ENCODE results near the gene IQCB1.
A peak's percentile ranks its signal among the peaks of the same experiment; 100 is the strongest.
"Not testable (repeated sequence)": the region's sequence is repeated elsewhere in the genome, so short reads cannot be mapped to it uniquely, and the experiment has no call there.

IQCB1 gene

GRCh38 chr3:121803771-121804320 lies 31.0 kb downstream of the IQCB1 start:
- DNase-seq (ENCODE audit: low read depth, low spot score), result no peak

DNA sequence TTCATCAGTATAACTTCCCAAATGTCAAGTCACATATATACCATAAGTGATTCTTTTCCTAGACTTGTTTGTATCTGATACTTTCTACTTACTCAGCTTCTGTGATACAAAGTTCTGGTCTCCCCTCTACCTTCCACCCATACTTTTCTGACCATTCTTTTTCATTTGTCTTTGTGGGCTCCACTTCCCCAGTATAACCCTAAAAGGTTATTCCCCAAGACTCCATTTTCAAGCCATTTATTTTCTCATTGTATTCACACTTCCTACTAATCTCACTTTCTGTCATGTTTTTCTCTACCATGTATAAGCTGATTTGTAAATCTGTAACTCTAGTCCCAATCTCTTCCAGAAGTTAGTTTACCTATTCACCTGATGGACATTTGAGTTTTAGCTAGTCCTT lies 34.0 kb downstream of the IQCB1 start:
- no peak for DNase-seq (ENCODE audit: low read depth, low spot score)

DNA sequence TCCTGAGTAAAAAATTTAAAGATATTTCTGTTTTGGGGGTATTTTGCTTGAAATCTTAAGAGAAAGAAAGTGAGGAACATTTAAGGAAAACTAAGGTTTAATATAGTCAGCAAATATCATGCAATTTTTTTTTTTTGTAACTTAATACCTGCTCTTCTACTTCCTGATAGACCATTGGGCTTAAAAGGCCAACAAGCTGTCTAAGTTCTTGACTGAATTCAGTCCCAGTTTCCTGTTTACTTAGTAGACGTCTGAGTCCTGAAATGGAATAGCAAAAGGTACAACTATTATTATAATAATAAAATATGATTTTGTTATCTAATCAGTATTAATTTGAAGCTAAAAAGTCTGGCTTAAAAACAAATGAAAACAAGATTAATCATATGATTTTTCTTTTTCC lies 37.9 kb downstream of the IQCB1 start:
- no peak for DNase-seq (ENCODE audit: low read depth, low spot score)

DNA sequence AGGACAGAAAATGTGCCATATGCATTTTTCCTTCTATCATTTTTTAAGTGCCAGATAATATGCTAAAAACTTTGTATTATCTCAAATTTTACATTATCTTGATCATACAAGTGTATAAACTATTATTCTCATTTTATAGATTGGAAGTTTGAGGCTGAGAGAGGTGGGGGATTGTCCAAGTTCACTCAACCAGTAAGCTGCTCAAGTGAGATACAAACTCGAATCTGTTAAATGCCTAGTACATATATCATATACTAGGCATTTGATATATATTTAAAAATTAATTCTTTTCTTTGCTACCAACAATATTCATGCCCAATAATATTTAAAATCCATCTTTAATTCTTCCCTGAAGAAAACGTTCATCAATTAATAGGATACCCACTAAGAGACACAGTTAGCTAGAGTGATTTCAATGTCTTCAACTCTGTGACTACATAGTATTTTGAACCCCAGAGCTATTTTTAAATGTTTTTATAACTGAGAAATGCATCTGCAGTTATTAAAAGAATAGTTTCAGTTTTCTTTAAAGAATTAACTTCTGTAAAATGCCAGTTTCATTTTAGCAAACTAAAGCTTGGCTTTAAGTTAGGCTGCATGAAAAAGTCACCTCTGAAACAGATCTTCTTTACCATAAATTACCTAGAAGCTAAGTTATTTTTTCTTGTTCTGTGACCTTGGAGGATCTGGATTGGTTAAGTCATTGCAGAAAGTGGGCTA lies 40.4 kb downstream of the IQCB1 start:
- DNase-seq (ENCODE audit: low read depth, low spot score), result no peak

DNA sequence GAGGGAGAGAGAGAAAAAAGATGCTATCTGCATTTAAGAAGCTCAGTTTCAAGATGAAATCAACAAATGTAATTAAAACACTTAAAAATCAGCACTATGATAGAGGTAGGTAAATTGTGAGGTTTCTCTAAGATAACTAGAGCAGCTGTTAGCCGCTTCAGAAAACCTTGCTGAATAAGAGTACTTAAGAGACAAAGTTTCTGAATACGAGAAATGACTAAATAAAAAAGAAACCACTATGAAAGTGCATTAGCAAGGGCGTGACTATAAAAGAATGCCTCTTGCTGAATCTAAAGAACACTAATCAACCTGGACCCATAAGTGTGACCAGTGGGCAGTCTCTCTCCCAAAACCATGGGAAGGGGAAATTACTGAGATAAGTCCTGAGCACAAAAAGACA lies 41.8 kb downstream of the IQCB1 start:
- DNase-seq (ENCODE audit: low read depth, low spot score), result no peak

GRCh38 chr3:121786485-121786884 lies 48.4 kb downstream of the IQCB1 start:
- DNase-seq (ENCODE audit: low read depth, low spot score), result peak; percentile 10

DNA sequence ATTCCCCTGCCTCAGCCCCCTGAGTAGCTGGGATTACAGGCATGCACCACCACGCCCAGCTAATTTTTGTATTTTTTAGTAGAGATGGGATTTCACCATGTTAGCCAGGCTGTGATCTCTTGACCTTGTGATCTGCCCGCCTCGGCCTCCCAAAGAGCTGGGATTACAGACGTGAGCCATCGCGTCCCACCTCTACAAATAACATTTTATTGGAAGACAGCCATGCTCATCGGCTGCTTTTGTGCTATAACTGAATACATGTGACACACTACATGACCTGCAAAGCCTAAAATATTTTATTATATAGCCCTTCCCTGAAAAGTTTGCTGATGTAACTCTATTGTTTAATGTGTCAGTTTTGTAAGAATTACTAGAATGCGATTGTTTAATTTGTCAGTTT lies 52.1 kb downstream of the IQCB1 start:
- not testable (repeated sequence) for DNase-seq (ENCODE audit: low read depth, low spot score)

DNA sequence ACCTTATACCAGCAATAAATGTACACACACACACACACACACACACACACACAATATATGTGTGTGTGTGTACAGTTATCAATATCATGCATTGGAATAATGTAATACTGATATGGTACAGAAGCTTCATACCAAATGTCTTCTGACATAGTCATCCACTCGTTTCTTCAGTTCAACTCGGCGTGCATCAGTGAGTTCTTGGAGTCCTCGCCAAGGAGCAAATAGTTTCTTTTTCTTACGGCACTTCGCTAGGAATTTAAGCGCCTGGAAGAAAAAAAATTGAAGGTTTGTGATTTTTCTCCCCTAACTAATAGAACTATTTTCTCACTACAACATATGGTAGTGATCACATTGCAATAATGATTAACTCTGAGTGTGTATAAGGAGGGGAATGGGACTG lies 53.2 kb downstream of the IQCB1 start:
- no peak for DNase-seq (ENCODE audit: low read depth, low spot score)

DNA sequence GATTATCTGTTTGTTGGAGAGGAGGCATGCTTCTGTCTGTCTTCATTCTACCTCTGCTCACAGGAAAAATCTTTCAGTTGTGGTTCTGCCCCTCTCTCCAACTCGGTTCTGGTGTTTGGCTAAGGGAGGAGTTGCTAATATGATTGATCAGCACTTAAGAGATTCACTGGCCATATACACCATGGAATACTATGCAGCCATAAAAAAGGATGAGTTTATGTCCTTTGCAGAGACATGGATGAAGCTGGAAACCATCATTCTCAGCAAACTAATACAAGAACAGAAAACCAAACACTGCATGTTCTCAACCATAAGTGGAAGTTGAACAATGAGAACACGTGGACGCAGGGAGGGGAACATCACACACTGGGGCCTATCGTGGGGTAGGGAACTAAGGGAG lies 59.8 kb downstream of the IQCB1 start:
- DNase-seq (ENCODE audit: low read depth, low spot score), result not testable (repeated sequence)

DNA sequence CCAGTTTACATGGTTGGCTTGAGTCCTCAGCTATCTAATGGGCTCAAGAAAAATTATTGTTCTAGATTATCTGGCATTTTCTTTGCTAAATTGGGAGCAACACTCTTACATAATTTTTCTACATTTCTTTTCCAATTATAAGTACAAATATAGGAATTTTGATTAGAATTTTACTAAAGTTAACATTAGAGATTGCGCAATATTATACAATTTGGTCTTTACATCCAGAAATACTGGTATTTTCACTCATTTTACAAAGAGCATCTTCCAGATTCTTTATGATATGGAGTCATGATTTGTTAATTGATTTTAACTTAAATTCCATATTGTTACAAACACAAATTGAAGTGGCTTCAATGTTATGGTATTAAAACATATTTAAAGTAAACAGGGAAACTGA lies 65.6 kb downstream of the IQCB1 start:
- no peak for DNase-seq (ENCODE audit: low read depth, low spot score)

GRCh38 chr3:121768452-121768851 lies 66.4 kb downstream of the IQCB1 start:
- no peak for DNase-seq (ENCODE audit: low read depth, low spot score)

DNA sequence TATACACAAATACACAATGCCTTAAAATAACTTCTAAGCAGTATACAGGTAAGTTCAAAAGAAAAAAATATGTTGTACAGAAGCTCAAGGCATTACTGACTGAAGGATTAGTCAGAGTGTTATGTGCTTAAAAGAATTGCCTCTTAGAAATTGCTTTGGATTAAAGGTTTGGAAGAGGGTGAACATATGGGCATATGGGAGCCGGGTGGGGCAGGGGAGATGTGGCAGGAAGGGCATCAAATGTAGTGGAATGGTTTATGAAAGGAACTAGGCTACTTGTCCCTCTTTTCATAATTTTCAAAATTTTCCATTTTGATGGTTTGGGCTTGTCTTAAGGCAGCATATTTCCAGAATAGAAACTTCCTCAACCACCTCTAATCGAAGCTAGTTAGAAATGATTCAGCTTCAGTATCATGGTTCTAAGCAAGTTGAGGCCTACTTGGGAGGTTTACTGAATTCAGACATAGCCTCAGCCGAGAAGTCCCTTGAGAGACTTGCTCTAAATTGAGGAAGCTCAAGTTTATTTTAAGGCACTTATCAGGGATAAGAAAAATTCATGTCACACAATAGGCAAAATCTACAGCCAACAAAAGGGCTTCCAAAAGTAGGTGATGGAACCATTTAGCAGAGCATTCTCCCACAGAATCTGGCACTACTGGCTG lies 75.2 kb downstream of the IQCB1 start:
- DNase-seq (ENCODE audit: low read depth, low spot score), result no peak

GRCh38 chr3:121758727-121759450 lies 76.0 kb downstream of the IQCB1 start:
- no peak for DNase-seq (ENCODE audit: low read depth, low spot score)

DNA sequence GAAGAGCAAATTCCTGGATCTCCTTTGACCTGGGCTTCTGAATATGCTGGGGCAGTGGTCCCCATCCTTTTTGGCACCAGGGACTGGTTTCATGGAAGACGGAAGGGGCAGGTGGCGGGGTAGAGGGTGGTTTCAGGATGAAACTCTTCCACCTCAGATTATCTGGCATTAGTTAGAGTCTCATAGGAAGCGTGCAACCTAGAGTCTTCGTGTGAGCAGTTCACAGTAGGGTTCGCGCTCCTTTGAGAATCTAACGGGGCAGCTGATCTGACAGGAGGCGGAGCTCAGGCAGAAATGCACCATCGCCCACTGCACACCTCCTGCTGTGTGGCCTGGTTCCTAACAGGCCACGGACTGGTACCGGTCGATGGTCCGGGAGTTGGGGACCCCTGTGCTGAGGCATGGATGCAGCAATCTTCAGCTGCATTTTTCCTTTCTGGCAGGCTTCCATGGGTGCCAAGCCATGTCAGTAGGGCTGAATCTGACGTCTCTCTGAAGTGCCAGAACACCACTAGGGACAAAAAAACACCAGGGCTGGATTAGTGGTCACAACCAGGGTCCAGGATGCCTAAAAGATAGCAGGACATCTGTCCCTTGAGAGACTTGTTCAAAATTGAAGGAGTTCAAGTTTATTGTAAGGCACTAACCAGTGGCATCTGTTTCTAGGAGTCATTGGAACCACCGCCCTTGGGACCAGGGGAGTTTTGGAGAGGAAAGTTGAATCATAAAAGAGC lies 76.9 kb downstream of the IQCB1 start:
- no peak for DNase-seq (ENCODE audit: low read depth, low spot score)

DNA sequence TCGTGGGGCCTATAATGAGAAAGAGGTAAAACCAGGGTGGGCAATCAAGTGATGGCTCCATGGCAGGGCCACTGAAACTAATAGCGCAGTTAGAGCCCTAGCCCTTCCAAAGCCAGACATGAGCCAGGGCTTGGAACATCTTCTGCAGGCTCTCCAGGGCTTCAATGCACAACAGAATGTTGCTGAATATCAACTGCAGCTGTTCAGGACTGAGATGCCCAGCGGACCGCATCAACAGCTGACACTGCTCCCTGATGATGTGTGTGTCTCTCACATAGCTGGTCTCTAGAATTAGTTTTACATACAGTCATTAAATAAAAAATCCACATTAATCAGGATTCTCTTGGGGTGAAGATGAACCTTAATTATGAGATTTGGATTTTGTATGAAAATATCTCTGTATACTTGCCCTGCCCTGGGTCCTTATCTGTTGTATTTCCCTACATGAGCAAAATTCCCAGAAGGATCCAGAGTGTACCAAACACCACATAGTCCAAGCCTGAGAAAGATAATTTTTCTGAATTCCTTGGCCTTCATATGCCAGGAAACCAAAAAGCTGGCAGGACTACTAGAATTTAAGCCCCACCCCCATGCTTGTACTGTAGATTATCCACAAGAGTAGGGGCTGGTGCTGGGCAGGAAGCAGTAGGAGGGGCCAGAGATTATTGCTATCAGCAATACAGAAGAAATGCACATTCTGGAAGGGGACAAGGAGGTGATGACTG lies 77.6 kb downstream of the IQCB1 start:
- DNase-seq (ENCODE audit: low read depth, low spot score), result no peak

DNA sequence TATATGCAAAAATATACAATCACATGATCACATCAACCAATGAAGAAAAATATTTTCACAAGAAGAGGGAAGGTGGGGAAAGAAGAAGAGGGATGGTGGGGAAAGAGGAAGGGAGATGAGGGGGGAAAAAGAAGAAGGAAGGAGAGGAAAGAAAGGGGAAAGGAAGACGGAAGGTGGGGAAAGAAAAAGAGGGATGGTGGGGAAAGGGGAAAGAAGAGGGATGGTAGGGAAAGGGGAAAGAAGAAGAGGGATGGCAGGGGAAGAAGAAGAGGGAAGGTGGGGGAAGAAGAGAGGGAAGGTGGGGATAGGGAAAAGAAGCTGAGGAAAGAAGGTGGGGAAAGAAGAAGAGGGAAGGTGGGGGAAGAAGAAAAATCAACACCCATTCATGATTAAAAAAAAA lies 82.1 kb downstream of the IQCB1 start:
- no peak for DNase-seq (ENCODE audit: low read depth, low spot score)

DNA sequence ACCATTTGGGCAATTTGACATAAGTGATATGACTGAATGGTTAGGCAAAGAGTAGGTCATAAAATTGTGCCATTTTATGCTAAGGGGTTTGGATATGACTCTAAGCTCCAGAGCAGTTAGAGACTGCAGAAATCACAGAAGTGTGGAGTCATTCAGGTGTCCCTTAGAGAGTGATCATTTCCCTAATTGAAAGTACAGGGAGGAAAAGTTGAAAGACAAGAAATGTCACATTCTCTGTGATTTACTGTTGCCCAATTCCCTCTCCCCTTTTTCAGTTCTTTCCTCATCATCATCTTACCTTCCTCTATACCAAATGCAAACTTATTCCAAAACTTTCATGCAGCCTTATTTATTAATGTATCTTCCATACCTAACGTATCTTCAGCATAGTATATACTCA lies 82.6 kb downstream of the IQCB1 start:
- no peak for DNase-seq (ENCODE audit: low read depth, low spot score)

DNA sequence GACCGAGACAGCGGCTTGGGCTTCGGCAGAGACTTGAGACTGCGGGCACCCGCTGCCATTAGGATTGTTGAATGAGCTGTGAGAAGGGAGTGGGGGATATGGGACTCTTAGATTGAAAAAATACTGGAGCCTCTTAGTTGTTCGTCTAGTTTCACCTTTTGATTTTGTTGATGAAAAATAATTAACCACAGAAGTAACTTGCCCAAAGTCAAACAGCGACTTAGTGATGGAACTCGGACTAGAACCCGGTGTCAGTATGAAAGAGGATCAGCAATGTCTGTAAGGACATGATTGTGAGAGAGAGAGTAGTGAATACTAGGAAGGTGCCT lies 84.8 kb downstream of the IQCB1 start:
- no peak for DNase-seq (ENCODE audit: low read depth, low spot score)

DNA sequence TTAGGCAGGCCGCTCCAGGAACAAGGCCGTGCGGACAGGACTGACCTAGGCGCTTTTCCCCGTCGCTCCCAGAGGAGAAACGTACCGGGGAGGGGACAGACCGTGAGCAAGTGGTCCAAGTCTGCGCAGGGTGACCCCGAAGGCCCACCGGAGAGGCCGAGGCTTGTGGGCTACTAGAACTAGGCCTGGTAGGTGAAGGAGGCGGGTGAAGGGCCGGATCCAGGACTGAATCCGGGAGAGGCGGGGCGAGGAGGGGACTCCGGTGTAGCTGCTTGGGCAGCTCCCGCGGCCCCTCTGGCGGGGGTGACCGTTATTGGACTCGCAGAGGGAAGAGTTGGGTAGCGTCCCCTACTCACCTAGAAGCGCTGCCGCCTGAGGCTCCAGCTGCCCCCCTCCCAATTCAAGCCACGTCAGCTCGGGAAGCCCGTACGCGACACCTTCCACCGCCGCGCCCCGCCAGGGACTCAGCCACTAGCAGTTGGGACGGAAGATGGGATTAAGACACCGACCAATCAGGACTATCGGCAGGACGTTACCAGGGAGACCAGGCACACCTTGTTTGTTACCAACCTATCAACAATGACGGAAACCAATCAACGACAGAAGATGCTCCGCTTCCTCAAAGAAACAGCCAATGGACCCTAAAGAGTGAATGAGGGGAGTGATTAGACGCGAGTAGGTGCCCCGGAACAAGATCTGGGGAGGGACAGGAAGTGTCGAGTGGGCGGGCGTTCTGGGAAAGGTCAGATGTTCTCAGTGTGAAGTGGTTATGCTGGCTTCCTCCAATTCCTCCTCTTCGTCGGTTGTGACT lies 85.4 kb downstream of the IQCB1 start, which contains the start of gene GOLGB1:
TSS of gene GOLGB1 (minus strand) at position 466 of the 811 bp plus-strand sequence. CDS start 18,770 bp downstream, outside the sequence.
- DNase-seq (ENCODE audit: low read depth, low spot score), result peak; percentile 99

- DNase-seq (ENCODE audit: low read depth, low spot score), result peak; percentile 44
These were observed 86.1 kb downstream of the IQCB1 start for GRCh38 chr3:121748680-121749275.
